H1 (cell line): ENCODE results near the gene TRIM7. TPM values are rescaled to one million over a fixed set of nuclear protein-coding genes. Genes with fewer than 3 reads are reported as not detected.

Experiments used
- CTCF ChIA-PET: fragments of 300-600 bp; sonication (Branson Sonifier 250); formaldehyde crosslinking; loops from one replicate; lab custom pipeline; 2021; ENCODE audit not compliant: partially characterized antibody; lab: Charles Lee
- POLR2A ChIA-PET: fragments of 300-600 bp; sonication (Branson Sonifier 250); formaldehyde crosslinking; loops from one replicate; lab custom pipeline; 2021; ENCODE audit warnings: inconsistent platforms; ENCODE audit not compliant: partially characterized antibody; lab: Charles Lee
- DNase-seq, 2 experiments: peaks; one replicate each; pipeline versions ENCODE4 v3.0.0 to v3.0.0-alpha.2; 2010 to 2022; ENCODE audit warnings: low spot score in 2 of 2, low read depth in 1 of 2, mixed read lengths in 1 of 2
- FAIRE-seq: peaks from 2 replicates; lab custom pipeline; 2011; peaks lifted over from hg19 to GRCh38; lab: Jason Lieb, UNC
- H2AFZ ChIP-seq: 2 replicates; pipeline ENCODE4 v1.8.1; 2012; ENCODE audit warnings: low read length, inconsistent platforms
- H2AK5ac ChIP-seq: 2 replicates; pipeline ENCODE4 v1.6.1; 2013; ENCODE audit warnings: low read depth, low read length
- H2BK120ac ChIP-seq: replicated peaks from 2 replicates; pipeline ENCODE3; 2013; ENCODE audit warnings: low read depth, low read length, inconsistent platforms
- H2BK12ac ChIP-seq: 2 replicates; pipeline ENCODE4 v1.6.1; 2013; ENCODE audit warnings: low read depth, low read length
- H2BK15ac ChIP-seq: 2 replicates; pipeline ENCODE4 v1.6.1; 2013; ENCODE audit warnings: low read length
- H2BK20ac ChIP-seq: 2 replicates; pipeline ENCODE4 v1.6.1; 2013; ENCODE audit warnings: low read length
- H2BK5ac ChIP-seq: 2 replicates; pipeline ENCODE4 v1.6.1; 2013; ENCODE audit warnings: low read depth, low read length
- H3K14ac ChIP-seq: 2 replicates; pipeline ENCODE4 v1.6.1; 2013; ENCODE audit warnings: inconsistent platforms; ENCODE audit not compliant: insufficient read length
- H3K18ac ChIP-seq: 2 replicates; pipeline ENCODE4 v1.6.1; 2013; ENCODE audit warnings: low read length; ENCODE audit errors: extremely low read depth
- H3K23ac ChIP-seq: 2 replicates; pipeline ENCODE4 v1.6.1; 2013; ENCODE audit warnings: inconsistent platforms; ENCODE audit not compliant: insufficient read length
- H3K23me2 ChIP-seq: 2 replicates; pipeline ENCODE4 v1.6.1; 2013; ENCODE audit warnings: low read depth, low read length
- H3K27ac ChIP-seq: 2 replicates; pipeline ENCODE4 v1.6.1; 2011; ENCODE audit warnings: low read depth, low read length, inconsistent platforms
- H3K27me3 ChIP-seq, 4 experiments: replicated peaks in 1 of 4; 1 replicate in 1 of 4; 2 replicates in 3 of 4; pipeline versions ENCODE4 v1.6.1 to v1.8.1; 2011 to 2013; ENCODE audit warnings: low read length in 3 of 4, mild to moderate bottlenecking in 3 of 4, inconsistent platforms in 2 of 4, mixed read lengths in 2 of 4, moderate library complexity in 1 of 4; ENCODE audit not compliant: control insufficient read depth in 3 of 4, insufficient read depth in 3 of 4; ENCODE audit errors: extremely low read depth in 1 of 4
- H3K36me3 ChIP-seq, 4 experiments: 2 replicates each; pipeline versions ENCODE4 v1.6.1 to v1.8.1; 2011 to 2013; ENCODE audit warnings: mild to moderate bottlenecking in 4 of 4, low read length in 3 of 4, moderate library complexity in 2 of 4, control low read depth in 1 of 4, inconsistent platforms in 1 of 4; ENCODE audit not compliant: insufficient read depth in 4 of 4, control insufficient read depth in 2 of 4
- H3K4ac ChIP-seq: replicated peaks from 2 replicates; pipeline ENCODE3; 2013; ENCODE audit warnings: low read length, low read depth, mixed read lengths, inconsistent platforms; ENCODE audit not compliant: insufficient read length
- H3K4me1 ChIP-seq, 4 experiments: replicated peaks in 1 of 4; 1 replicate in 1 of 4; 2 replicates in 3 of 4; pipeline versions ENCODE4 v1.6.1 to v1.8.1; 2011 to 2013; ENCODE audit warnings: low read length in 3 of 4, inconsistent platforms in 2 of 4, mixed read lengths in 1 of 4; ENCODE audit not compliant: insufficient read depth in 4 of 4, control insufficient read depth in 3 of 4
- H3K4me2 ChIP-seq, 2 experiments: 2 replicates each; pipeline versions ENCODE4 v1.6.1 to v1.8.1; 2011 to 2013; ENCODE audit warnings: low read depth in 2 of 2, low read length in 2 of 2, control low read depth in 1 of 2, inconsistent platforms in 1 of 2, mild to moderate bottlenecking in 1 of 2; ENCODE audit not compliant: insufficient read depth in 1 of 2
- H3K4me3 ChIP-seq, 4 experiments: fragments of 200-600, 300-600 bp in 1 of 4; sonication (generic), shearing (Covaris generic), sonication (Bioruptor Twin) in 1 of 4; 2 replicates each; pipeline versions ENCODE4 v1.5.1 to v1.8.1; 2011 to 2016; ENCODE audit warnings: low read length in 4 of 4, low read depth in 3 of 4, control low read depth in 2 of 4, inconsistent platforms in 2 of 4, mild to moderate bottlenecking in 2 of 4, mixed read lengths in 1 of 4, moderate library complexity in 1 of 4; ENCODE audit not compliant: insufficient read depth in 2 of 4; ENCODE audit errors: extremely low read depth in 1 of 4
- H3K56ac ChIP-seq: replicated peaks from 2 replicates; pipeline ENCODE3; 2013; ENCODE audit warnings: low read depth, mild to moderate bottlenecking, mixed read lengths, low read length, inconsistent platforms; ENCODE audit not compliant: insufficient read length
- H3K79me1 ChIP-seq: 2 replicates; pipeline ENCODE4 v1.6.1; 2013; ENCODE audit warnings: low read depth, low read length, control low read depth
- H3K79me2 ChIP-seq, 2 experiments: 2 replicates each; pipeline versions ENCODE4 v1.6.1 to v1.8.1; 2012 to 2013; ENCODE audit warnings: low read length in 2 of 2, mild to moderate bottlenecking in 2 of 2, inconsistent platforms in 1 of 2; ENCODE audit not compliant: insufficient read depth in 2 of 2, control insufficient read depth in 1 of 2
- H3K9ac ChIP-seq, 4 experiments: replicated peaks in 1 of 4; 1 replicate in 1 of 4; 2 replicates in 3 of 4; pipeline versions ENCODE4 v1.6.1 to v1.8.1; 2011 to 2013; ENCODE audit warnings: low read depth in 3 of 4, low read length in 3 of 4, control low read depth in 2 of 4, mild to moderate bottlenecking in 2 of 4, moderate library complexity in 2 of 4, inconsistent platforms in 1 of 4; ENCODE audit errors: extremely low read depth in 1 of 4
- H3K9me3 ChIP-seq, 2 experiments: 2 replicates each; pipeline versions ENCODE4 v1.6.1 to v1.8.1; 2012 to 2013; ENCODE audit warnings: mild to moderate bottlenecking in 2 of 2, moderate library complexity in 2 of 2, control low read depth in 1 of 2, inconsistent platforms in 1 of 2, low read depth in 1 of 2, low read length in 1 of 2, mixed read lengths in 1 of 2; ENCODE audit not compliant: insufficient read depth in 2 of 2
- H4K20me1 ChIP-seq, 2 experiments: replicated peaks in 1 of 2; 2 replicates each; pipeline versions ENCODE3 to v1.8.1; 2011 to 2013; ENCODE audit warnings: inconsistent platforms in 2 of 2, low read length in 2 of 2, mild to moderate bottlenecking in 1 of 2; ENCODE audit not compliant: insufficient read depth in 2 of 2, control insufficient read depth in 1 of 2
- H4K5ac ChIP-seq: 2 replicates; pipeline ENCODE4 v1.6.1; 2013; ENCODE audit warnings: low read length, low read depth, mixed read lengths, inconsistent platforms; ENCODE audit not compliant: insufficient read length
- H4K8ac ChIP-seq: 2 replicates; pipeline ENCODE4 v1.8.0; 2013; ENCODE audit warnings: mild to moderate bottlenecking, moderate library complexity, low read length, inconsistent platforms; ENCODE audit not compliant: insufficient read depth; ENCODE audit errors: extremely low read depth
- H4K91ac ChIP-seq: replicated peaks from 2 replicates; pipeline ENCODE3; 2013; ENCODE audit warnings: low read length, mixed read lengths, inconsistent platforms; ENCODE audit not compliant: insufficient read length
- CHD1 ChIP-seq: IDR thresholded peaks from 2 replicates; pipeline ENCODE4 v1.6.1; 2012; ENCODE audit warnings: low read depth, low read length, improper control_type of control experiment
- CREB1 ChIP-seq: IDR thresholded peaks from 2 replicates; pipeline ENCODE4 v1.6.1; 2012; ENCODE audit warnings: inconsistent platforms
- GABPA ChIP-seq: IDR thresholded peaks from 2 replicates; pipeline ENCODE4 v1.6.1; 2011; ENCODE audit warnings: mild to moderate bottlenecking, low read length, moderate library complexity, borderline replicate concordance; ENCODE audit not compliant: insufficient read depth
- HDAC6 ChIP-seq: IDR thresholded peaks from one replicate; pipeline ENCODE4 v1.7.1; 2012; ENCODE audit warnings: low read depth, mild to moderate bottlenecking, inconsistent platforms, low read length, moderate library complexity
- PHF8 ChIP-seq: fragments of 200-600 bp; sonication (generic); conservative IDR thresholded peaks from 2 replicates; pipeline ENCODE4 v1.7.1; 2012; ENCODE audit warnings: low read depth, mild to moderate bottlenecking, inconsistent platforms, low read length, moderate library complexity
- RNF2 ChIP-seq: fragments of 200-900, 300-1000 bp; sonication (generic); IDR thresholded peaks from 2 replicates; pipeline ENCODE4 v1.7.1; 2016; ENCODE audit warnings: borderline replicate concordance, low read depth, mild to moderate bottlenecking, antibody characterized with exemption, low read length; ENCODE audit not compliant: poor library complexity, severe bottlenecking; ENCODE audit errors: missing control alignments
- TEAD4 ChIP-seq: IDR thresholded peaks from 2 replicates; pipeline ENCODE4 v1.6.1; 2012; ENCODE audit warnings: low read depth, low read length, inconsistent platforms, mixed read lengths
- WGBS, 2 experiments: shearing (Covaris generic) in 1 of 2; methylation state at CpG; one replicate each; pipeline versions ENCODE4 v1.1.6 to v1.1.7; 2013 to 2015; ENCODE audit warnings: low lambda C conversion rate in 2 of 2, mixed read lengths in 2 of 2, inconsistent platforms in 1 of 2, low coverage in 1 of 2, missing lambda C conversion rate in 1 of 2; ENCODE audit not compliant: insufficient replicate concordance in 2 of 2, insufficient coverage in 1 of 2, insufficient read length in 1 of 2; ENCODE audit errors: extremely low coverage in 1 of 2, missing lambda C conversion rate in 1 of 2; 5-methylcytosine and 5-hydroxymethylcytosine counted together
- polyA plus RNA-seq, 7 experiments: library from polyadenylated mRNA; depleted of rRNA in 3 of 7; stranded (reverse) in 5 of 7; unstranded in 2 of 7; fragments of >200 nt in 5 of 7; fragments of 200-250 nt in 2 of 7; gene quantifications; 1 replicate in 5 of 7; 2 replicates in 1 of 7; 4 replicates in 1 of 7; pipeline versions ENCODE4 v1.2.1 to v1.2.3, GENCODE V29; 2011 to 2013; ENCODE audit warnings: missing spikeins in 2 of 7, mixed read lengths in 2 of 7
- total RNA-seq: library from RNA; stranded (reverse); fragmentation: NEBNext Ultra II Directional; extraction: Animal tissue kit (Norgen Biotek cat#: 25700); gene quantifications from 2 replicates; pipeline ENCODE4 v1.2.1, GENCODE V29; 2021
- TF ChIP-seq, protein P1 (sequence below): IDR thresholded peaks from 2 replicates; pipeline ENCODE4 v1.6.1; 2012; ENCODE audit warnings: inconsistent platforms
- TF ChIP-seq, protein P2 (sequence below): IDR thresholded peaks from 2 replicates; pipeline ENCODE4 v1.6.1; 2012; ENCODE audit warnings: low read length, inconsistent platforms

Gene TRIM7
- total and polyA plus RNA-seq, 2 of the 8 experiments (the other 6 are each of a cell fraction or from before 2014, with no cell fraction given): 0.36 to 0.47 TPM

GRCh38 chr5:181161534-181162175 lies 43.3 kb downstream of the TRIM7 start:
- Histone ChIP-seq H3K23ac (no peak overlapping the region), H4K5ac (no peak overlapping the region), H3K4ac (no peak overlapping the region), H2BK5ac (0 out of 2 replicates have a peak overlapping the region, but pooled peaks have one; percentile 44), H3K27ac (0 out of 2 replicates have a peak overlapping the region, but pooled peaks have one; percentile 27), H2BK120ac (no peak overlapping the region), H2AK5ac (peak overlapping the region; percentile 58), H3K27me3 (peaks cover 0 to 14% (median 12%) of the 10 kb centered on the region in 4 experiments; a peak in 4 of 7 replicates), H3K9ac (no peak overlapping the region; a peak in 1 of 7 replicates), H3K36me3 (no peaks in the 10 kb centered on the region; a peak in 1 of 8 replicates), H3K14ac (no peak overlapping the region), H3K18ac (peak overlapping the region; percentile 78; the same call in 1 of the 2 replicates), H2BK15ac (0 out of 2 replicates have a peak overlapping the region, but pooled peaks have one; percentile 61), H2BK12ac (peak overlapping the region; percentile 92; the same call in 1 of the 2 replicates), H3K79me2 (no peaks in the 10 kb centered on the region), H4K20me1 (no peaks in the 10 kb centered on the region), H4K91ac (peak overlapping the region; percentile 12), H3K56ac (no peak overlapping the region), H3K9me3 (no peaks in the 10 kb centered on the region), H4K8ac (peak overlapping the region; percentile 86; the same call in 1 of the 2 replicates), H3K79me1 (no peaks in the 10 kb centered on the region), H3K4me2 (peak overlapping the region; percentile 57 to 71), H2AFZ (peak overlapping the region; percentile 83), H3K4me3 (peak overlapping the region; percentile 20 to 49 (median 25); a peak in 4 of 8 replicates), H3K4me1 (peaks cover 1 to 10% (median 5%) of the 10 kb centered on the region in 4 experiments; a peak in 4 of 7 replicates), H2BK20ac (0 out of 2 replicates have a peak overlapping the region, but pooled peaks have one; percentile 72), H3K23me2 (peaks cover 5% of the 10 kb centered on the region; the same call in 1 of the 2 replicates)
- 75% methylated on average over 4 of the region's 4 CpGs; no CpG with 5 or more reads in 1 of the 2 experiments for WGBS, 2 experiments
- ChIA-PET POLR2A (no interaction called here), CTCF (interaction anchor here (0.6 to 1.5 kb wide), 4 partner anchors 9 to 110 kb away, joined by 3 to 9 read pairs (median 4); no protein-coding TSS in a partner anchor)
- DNase-seq (no peak), FAIRE-seq (no peak)
- TF ChIP-seq GABPA (no peak), TEAD4 (no peak), RNF2 (no peak), PHF8 (no peak), CREB1 (no peak), CHD1 (no peak), HDAC6 (no peak)
- TF ChIP-seq, protein P1, sequence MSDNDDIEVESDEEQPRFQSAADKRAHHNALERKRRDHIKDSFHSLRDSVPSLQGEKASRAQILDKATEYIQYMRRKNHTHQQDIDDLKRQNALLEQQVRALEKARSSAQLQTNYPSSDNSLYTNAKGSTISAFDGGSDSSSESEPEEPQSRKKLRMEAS: no peak
- TF ChIP-seq, protein P2, sequence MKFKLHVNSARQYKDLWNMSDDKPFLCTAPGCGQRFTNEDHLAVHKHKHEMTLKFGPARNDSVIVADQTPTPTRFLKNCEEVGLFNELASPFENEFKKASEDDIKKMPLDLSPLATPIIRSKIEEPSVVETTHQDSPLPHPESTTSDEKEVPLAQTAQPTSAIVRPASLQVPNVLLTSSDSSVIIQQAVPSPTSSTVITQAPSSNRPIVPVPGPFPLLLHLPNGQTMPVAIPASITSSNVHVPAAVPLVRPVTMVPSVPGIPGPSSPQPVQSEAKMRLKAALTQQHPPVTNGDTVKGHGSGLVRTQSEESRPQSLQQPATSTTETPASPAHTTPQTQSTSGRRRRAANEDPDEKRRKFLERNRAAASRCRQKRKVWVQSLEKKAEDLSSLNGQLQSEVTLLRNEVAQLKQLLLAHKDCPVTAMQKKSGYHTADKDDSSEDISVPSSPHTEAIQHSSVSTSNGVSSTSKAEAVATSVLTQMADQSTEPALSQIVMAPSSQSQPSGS: no peak
